ENCODE measurements around the gene KIF3C. TPM values are rescaled to one million over a fixed set of nuclear protein-coding genes. Genes with fewer than 3 reads are reported as not detected.

Gene KIF3C
- total and polyA plus RNA-seq, 2 donors from 2014 or later: 1.9 to 4.8 TPM

GRCh38 chr2:25996844-25997243 is 14.5 kb upstream of the KIF3C start:
- peaks cover 0 to 5% (median 0%) of the 10 kb centered on the region in 3 donors for H3K4me1 ChIP-seq (ENCODE audit: control insufficient read depth in 2 of 3, insufficient read depth in 2 of 3, low read depth in 1 of 3, low read length in 3 of 3)
- H3K9me3 ChIP-seq (ENCODE audit: control insufficient read depth in 2 of 3, insufficient read depth in 1 of 3, low read length in 3 of 3): no peaks in the 10 kb centered on the region
- TF ChIP-seq, protein P1, sequence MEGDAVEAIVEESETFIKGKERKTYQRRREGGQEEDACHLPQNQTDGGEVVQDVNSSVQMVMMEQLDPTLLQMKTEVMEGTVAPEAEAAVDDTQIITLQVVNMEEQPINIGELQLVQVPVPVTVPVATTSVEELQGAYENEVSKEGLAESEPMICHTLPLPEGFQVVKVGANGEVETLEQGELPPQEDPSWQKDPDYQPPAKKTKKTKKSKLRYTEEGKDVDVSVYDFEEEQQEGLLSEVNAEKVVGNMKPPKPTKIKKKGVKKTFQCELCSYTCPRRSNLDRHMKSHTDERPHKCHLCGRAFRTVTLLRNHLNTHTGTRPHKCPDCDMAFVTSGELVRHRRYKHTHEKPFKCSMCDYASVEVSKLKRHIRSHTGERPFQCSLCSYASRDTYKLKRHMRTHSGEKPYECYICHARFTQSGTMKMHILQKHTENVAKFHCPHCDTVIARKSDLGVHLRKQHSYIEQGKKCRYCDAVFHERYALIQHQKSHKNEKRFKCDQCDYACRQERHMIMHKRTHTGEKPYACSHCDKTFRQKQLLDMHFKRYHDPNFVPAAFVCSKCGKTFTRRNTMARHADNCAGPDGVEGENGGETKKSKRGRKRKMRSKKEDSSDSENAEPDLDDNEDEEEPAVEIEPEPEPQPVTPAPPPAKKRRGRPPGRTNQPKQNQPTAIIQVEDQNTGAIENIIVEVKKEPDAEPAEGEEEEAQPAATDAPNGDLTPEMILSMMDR (IDR thresholded peaks at IDR 0.05; ENCODE audit: borderline replicate concordance, extremely low read depth, insufficient read depth): no peak
- H3K9ac ChIP-seq (ENCODE audit: low read length in 3 of 3): no peak overlapping the region
- FAIRE-seq: no peak
- H3K36me3 ChIP-seq (ENCODE audit: control insufficient read depth in 2 of 3, insufficient read depth in 3 of 3, low read length in 3 of 3): no peaks in the 10 kb centered on the region
- no peaks in the 10 kb centered on the region for H3K27me3 ChIP-seq (ENCODE audit: control insufficient read depth, insufficient read depth, low read length)
- H3K4me3 ChIP-seq (ENCODE audit: low read length in 3 of 3): no peak overlapping the region
- intact Hi-C loops (cut with DNase I): no loop called here
- no peak for DNase-seq
- no peak overlapping the region for H3K27ac ChIP-seq (ENCODE audit: low read depth in 2 of 2, low read length in 2 of 2)

- DNase-seq (no peak), FAIRE-seq (no peak)
- TF ChIP-seq, protein P1 (IDR thresholded peaks at IDR 0.05; ENCODE audit: borderline replicate concordance, extremely low read depth, insufficient read depth): no peak
- H3K9me3 ChIP-seq (ENCODE audit: control insufficient read depth in 2 of 3, insufficient read depth in 1 of 3, low read length in 3 of 3): no peaks in the 10 kb centered on the region
- no peaks in the 10 kb centered on the region for H3K27me3 ChIP-seq (ENCODE audit: control insufficient read depth, insufficient read depth, low read length)
- no peak overlapping the region for H3K9ac ChIP-seq (ENCODE audit: low read length in 3 of 3)
- H3K36me3 ChIP-seq (ENCODE audit: control insufficient read depth in 2 of 3, insufficient read depth in 3 of 3, low read length in 3 of 3): no peaks in the 10 kb centered on the region
- H3K27ac ChIP-seq (ENCODE audit: low read depth in 2 of 2, low read length in 2 of 2): no peak overlapping the region
- intact Hi-C loops (cut with DNase I): loop anchor here (5.0 kb wide), 1 partner anchor 148 kb away; no protein-coding TSS in a partner anchor
- H3K4me1 ChIP-seq (ENCODE audit: control insufficient read depth in 2 of 3, insufficient read depth in 2 of 3, low read depth in 1 of 3, low read length in 3 of 3): no peaks in the 10 kb centered on the region
- no peak overlapping the region for H3K4me3 ChIP-seq (ENCODE audit: low read length in 3 of 3)
Observed at GRCh38 chr2:25994509-25994908, 12.2 kb upstream of the KIF3C start.

DNA sequence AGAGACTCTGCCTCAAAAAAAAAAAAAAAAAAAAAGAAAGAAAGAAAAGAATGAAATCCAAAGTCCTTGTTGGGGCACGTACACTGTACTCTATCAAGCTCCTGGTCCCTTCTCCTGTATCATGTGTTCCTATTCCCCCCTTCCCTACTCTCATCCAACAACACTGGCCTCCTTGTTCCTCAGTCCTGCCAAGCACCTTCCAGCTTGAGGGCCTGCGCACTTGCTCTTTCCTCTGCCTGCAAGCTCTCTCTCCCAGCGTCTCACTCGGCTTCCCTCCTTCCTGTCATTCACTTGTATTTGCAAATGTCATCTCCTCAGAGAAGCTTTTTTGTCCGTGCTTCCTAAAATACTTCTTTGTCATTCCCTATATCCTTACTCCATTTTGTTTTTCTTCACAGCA is 10.8 kb upstream of the KIF3C start:
- intact Hi-C loops (cut with DNase I): loop anchor here (5.0 kb wide), 1 partner anchor 149 kb away; no protein-coding TSS in a partner anchor
- no peaks in the 10 kb centered on the region for H3K27me3 ChIP-seq (ENCODE audit: control insufficient read depth, insufficient read depth, low read length)
- H3K4me1 ChIP-seq (ENCODE audit: control insufficient read depth in 2 of 3, insufficient read depth in 2 of 3, low read depth in 1 of 3, low read length in 3 of 3): no peaks in the 10 kb centered on the region
- no peak overlapping the region for H3K4me3 ChIP-seq (ENCODE audit: low read length in 3 of 3)
- no peak overlapping the region for H3K9ac ChIP-seq (ENCODE audit: low read length in 3 of 3)
- TF ChIP-seq, protein P1 (IDR thresholded peaks at IDR 0.05; ENCODE audit: borderline replicate concordance, extremely low read depth, insufficient read depth): no peak
- H3K27ac ChIP-seq (ENCODE audit: low read depth in 2 of 2, low read length in 2 of 2): no peak overlapping the region
- H3K36me3 ChIP-seq (ENCODE audit: control insufficient read depth in 2 of 3, insufficient read depth in 3 of 3, low read length in 3 of 3): no peaks in the 10 kb centered on the region
- no peak for FAIRE-seq
- DNase-seq: no peak
- H3K9me3 ChIP-seq (ENCODE audit: control insufficient read depth in 2 of 3, insufficient read depth in 1 of 3, low read length in 3 of 3): no peaks in the 10 kb centered on the region

DNA sequence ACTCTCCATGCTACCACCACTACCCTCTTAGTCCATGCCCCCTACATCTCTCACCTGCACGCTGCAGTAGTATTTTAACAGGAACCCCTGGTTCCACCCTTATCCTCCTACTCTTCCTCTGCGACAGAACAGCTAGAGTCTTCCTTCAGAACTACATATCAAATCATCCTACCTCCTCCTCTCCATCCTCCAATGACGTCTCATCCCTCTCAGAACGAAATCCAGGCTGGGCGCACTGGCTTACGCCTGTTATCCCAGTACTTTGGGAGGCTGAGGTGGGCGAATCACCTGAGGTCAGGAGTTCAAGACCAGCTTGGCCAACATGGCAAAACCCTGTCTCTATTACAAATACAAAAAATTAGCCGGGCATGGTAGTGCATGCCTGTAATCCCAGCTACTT is 10.3 kb upstream of the KIF3C start:
- H3K27ac ChIP-seq (ENCODE audit: low read depth in 2 of 2, low read length in 2 of 2): no peak overlapping the region
- TF ChIP-seq, protein P1 (IDR thresholded peaks at IDR 0.05; ENCODE audit: borderline replicate concordance, extremely low read depth, insufficient read depth): no peak
- no peaks in the 10 kb centered on the region for H3K36me3 ChIP-seq (ENCODE audit: control insufficient read depth in 2 of 3, insufficient read depth in 3 of 3, low read length in 3 of 3)
- FAIRE-seq (no peak), DNase-seq (no peak)
- no peaks in the 10 kb centered on the region for H3K4me1 ChIP-seq (ENCODE audit: control insufficient read depth in 2 of 3, insufficient read depth in 2 of 3, low read depth in 1 of 3, low read length in 3 of 3)
- no peak overlapping the region for H3K9ac ChIP-seq (ENCODE audit: low read length in 3 of 3)
- intact Hi-C loops (cut with DNase I): loop anchor here (5.0 kb wide), 1 partner anchor 150 kb away; no protein-coding TSS in a partner anchor
- no peaks in the 10 kb centered on the region for H3K9me3 ChIP-seq (ENCODE audit: control insufficient read depth in 2 of 3, insufficient read depth in 1 of 3, low read length in 3 of 3)
- no peaks in the 10 kb centered on the region for H3K27me3 ChIP-seq (ENCODE audit: control insufficient read depth, insufficient read depth, low read length)
- no peak overlapping the region for H3K4me3 ChIP-seq (ENCODE audit: low read length in 3 of 3)

Data from kidney (tissue), 14 donors.